ENCODE results near the gene RAD23A.

- TF ChIP-seq CTCF (conservative IDR thresholded peaks at IDR 0.05 in 1 of 2, IDR thresholded peaks at IDR 0.05 in 1 of 2; ENCODE audit: low read depth in 1 of 2, low read length in 2 of 2) (no peak), EZH2 (IDR thresholded peaks at IDR 0.05; ENCODE audit: low read length, missing control alignments) (no peak)
Observed at GRCh38 chr19:12984143-12984627, 38.5 kb downstream of the RAD23A start.
